Muscle of arm (tissue), 12 donors: ENCODE results near the gene ZNF281. TPM values are rescaled to one million over a fixed set of nuclear protein-coding genes. Genes with fewer than 3 reads are reported as not detected.
"Not testable (repeated sequence)": the region's sequence is repeated elsewhere in the genome, so short reads cannot be mapped to it uniquely, and the experiment has no call there.

Experiments
- DNase-seq: peaks from one replicate; pipeline ENCODE4 v3.0.0-alpha.2; 2013
- polyA plus RNA-seq, 12 donors: library from polyadenylated mRNA; unstranded; fragments of 120-200 nt; gene quantifications; one replicate each; pipeline ENCODE4 v1.2.1, GENCODE V29; 2013; ENCODE audit not compliant: insufficient read length in 12 of 12

ZNF281 gene
- polyA plus RNA-seq, 12 donors, result 10.9 to 16.2 (median 14.2) TPM; not detected in 1

DNA sequence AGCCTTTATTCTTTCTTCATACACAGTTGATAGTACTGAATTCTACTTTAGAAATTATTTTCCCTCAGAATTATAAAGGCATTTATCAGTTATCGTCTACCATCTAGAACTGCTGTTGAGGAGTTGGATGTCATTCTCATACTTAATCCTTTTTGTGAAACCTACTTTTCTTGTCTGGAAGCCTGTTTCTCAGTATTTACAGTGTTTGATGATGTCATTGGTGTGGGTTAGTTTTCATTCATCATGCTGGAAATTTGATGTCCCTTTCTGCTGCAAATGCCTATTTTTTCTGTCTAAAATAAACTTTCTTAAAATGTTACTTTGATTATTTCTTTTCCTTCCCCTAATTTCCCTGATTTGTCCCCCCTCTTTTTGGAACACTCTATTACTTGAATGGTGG is 22.8 kb upstream of the ZNF281 start:
- no peak for DNase-seq

DNA sequence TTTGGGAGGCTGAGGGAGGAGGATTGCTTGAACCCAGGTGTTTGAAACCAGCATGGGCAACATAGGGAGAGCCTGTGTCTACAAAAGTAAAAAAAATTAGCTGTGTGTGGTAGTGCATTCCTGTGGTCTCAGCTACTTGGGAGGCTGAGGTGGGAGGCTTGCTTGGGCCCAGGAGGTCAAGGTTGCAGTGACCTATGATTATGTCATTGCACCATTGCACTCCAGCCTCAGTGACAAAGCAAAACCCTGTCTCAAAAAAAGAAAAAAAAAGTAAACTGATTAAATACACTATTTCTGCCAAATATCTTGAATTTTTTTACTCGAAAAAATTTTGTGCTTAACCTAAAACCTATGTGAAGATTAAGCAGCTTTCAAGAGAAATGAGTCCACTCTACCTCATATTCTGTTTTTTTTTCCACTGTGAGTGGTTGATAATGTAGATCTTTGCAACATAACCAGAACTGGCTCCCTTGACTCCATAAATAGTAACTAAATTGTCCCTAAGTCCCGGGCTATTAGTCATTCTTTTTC is 19.4 kb upstream of the ZNF281 start:
- no peak for DNase-seq

DNA sequence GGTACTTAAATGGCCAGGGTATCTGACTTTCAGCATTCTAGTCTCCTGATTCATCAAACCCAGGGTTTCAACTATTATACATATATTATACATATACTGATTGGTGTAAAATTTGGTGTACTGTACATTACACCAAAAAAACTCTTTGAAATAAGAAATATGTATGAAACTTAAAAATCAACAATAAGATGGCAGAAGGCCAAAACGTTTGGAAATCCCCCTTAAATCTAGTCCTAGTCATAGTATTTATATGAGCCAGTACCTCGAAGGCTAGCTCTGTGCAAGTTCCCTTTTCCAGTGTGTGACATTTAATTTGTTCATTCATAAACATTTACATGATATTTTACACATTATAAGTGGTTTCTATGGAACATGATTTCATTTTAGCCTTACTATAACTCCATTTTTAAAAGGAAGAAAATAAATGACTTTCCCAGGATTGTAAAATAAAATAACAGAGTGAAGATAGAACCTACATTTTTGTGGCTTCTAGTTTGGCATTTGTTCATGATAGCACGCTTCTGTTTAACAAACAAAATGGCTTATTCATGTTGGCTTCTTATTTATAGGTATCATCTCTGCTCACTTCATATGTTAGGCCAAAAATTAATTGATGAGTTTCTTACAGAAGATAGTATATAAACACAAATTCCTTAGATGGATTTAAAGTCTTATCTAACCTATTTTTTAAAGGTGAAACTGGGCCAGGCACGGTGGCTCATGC is 18.8 kb upstream of the ZNF281 start:
- DNase-seq, result no peak

DNA sequence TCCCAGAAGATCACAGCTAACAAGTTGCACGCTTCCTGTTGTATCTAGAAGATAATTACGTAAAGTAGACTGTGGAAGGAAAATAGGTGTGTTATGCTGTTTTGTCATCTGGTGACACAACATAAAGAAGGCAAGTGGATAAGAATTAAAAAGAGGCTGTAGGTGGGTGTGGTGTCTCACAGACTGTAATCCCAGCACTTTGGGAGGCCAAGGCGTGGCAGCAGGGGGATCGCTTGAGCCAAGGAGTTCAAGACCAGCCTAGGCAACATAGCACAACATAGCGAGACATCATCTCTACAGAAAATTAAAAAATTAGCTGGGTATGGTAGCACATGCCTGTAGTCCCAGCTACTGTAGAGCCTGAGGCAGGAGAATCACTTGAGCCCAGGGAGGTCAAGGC is 17.9 kb upstream of the ZNF281 start:
- no peak for DNase-seq

DNA sequence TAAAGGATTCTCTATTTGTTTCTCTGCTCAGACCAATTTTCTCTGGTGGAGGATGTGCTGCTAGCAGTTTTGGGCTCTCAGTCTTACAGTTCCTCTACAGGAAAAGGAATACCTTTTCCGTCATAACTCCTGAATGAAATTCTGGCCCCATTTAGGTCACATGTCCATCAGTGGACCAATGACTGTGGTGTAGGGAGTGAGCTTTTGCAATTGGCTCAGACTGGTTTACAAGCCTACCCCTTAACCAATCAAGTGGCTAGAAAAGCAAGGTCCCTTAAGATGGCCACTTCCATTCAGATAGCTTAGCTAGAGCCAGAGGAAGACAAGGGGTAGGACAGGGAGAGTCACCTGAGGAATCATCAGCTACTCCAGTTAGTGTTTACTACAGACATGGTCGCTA is 16.4 kb upstream of the ZNF281 start:
- no peak for DNase-seq

DNA sequence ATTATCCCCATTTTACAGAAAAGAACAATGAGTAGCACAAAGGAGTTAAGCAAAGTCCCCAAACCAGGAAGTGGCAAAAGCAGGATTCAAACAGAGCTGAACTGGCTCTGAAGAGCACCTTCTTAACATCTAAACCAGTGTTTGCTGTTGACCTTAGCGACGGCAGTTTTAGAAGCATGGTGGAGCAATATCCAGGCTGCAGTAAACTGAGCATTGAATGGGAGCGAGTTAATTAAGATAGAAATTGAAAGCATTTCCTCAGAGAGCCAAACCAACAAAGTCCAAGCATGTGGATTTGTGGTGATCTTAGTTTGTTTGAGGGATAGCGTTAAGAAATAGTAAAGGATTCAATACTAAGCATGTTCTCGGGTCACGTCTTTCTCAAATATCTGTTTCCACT is 13.4 kb upstream of the ZNF281 start:
- DNase-seq, result no peak

DNA sequence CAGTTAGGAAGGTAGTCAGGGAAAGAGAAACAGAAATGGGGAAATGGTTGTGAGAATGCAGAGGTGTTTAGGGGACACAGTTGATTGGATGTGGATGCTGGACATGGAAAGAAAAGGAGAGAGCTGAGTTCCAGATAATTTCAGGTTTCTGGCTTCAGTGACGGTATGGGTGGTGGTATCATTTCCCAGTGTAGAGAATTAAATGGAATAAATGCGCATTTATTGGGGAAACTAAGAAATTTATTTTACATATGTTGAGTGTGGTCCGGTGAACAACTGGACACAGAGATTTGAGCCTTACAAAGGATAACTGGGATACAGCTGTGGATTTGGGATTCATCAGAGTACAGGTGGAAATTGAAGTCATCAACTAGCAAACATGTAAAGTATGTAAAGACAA is 12.4 kb upstream of the ZNF281 start:
- DNase-seq, result no peak

DNA sequence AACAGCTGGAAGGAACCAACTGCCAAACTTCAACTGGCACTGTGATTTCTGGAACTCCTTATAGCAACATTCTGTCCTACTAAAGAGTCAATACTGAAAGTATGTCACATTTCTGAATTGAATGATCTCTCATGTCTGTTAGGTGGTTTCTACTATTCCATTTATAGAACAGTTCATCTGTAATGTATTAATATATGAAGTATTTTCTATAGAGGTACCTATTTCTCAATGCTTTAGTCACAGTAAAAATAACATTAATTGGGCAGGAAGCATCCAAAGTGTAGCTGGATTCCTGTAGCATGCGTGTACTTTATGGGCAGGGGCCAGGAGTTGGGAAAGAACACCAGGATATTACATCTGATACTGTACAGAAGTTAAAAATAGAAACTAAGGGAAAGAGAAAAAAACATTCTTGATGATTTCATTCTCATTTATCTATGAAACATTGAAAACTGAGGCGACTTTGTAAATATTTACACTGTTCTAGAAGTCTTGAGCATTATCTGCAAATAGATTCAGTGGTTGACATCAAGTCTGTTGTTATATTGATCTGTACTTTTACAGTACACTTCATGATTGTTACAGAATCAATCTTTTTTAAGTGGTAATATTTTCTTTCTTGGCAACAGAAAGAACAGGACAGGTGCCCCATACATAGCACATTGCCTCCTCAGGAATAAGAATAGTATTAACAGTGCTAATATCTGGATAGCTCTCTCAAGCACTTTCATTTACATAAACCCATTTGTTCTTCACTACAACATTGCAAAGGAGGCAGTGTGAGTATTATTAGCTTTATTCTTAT is 6.2 kb upstream of the ZNF281 start:
- DNase-seq, result peak; percentile 74

DNA sequence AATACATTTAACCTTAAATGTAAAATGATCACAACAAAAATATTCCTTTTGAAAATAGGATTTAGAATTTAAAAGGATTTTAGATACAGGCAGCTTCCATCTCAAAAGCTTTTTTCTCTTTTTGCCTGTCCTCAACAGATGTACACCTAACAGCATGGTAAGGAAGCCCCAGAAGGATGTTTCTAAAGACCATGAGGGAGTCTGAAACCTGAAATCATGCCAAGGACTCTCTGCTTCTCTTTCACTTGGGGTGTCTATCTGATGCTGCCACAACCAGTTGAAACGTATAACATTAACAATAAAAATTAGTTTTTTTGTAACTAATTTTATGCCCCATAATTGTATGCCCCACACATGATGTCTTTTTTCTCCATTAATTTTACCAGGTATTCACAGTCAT is 5.4 kb upstream of the ZNF281 start:
- no peak for DNase-seq

DNA sequence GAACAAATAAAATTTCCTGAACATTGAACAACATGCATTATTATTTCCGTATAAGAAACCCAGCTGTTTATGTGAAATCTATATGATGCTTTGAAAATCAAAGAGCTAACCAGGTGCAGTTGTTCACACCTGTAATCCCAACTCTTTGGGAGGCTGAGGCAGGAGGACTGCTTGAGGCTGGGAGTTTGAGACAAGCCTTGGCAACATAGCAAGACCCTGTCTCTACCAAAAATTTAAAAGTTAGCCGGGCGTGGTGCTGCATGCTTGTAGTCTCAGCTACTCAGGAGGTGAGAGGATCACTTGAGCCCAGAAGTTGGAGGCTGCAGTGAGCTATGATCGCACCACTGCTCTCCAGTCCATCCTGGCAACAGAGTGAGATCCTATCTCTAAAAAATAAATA is 4.8 kb upstream of the ZNF281 start:
- no peak for DNase-seq

DNA sequence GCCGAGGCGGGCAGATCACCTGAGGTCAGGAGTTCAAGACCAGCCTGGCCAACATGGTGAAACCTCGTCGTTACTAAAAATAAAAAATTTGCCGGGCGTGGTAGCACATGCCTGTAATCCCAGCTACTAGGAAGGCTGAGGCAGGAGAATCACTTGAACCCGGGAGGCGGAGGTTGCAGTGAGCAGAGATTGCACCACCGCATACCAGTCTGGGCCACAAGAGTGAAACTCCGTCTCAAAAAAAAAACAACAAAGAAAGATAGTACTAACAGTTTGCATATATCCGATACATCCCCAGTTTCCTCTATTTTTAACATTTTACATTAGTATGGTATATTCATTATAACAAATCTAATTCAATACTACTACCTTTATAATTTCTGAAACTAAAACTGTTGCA is 3.9 kb upstream of the ZNF281 start:
- not testable (repeated sequence) for DNase-seq

DNA sequence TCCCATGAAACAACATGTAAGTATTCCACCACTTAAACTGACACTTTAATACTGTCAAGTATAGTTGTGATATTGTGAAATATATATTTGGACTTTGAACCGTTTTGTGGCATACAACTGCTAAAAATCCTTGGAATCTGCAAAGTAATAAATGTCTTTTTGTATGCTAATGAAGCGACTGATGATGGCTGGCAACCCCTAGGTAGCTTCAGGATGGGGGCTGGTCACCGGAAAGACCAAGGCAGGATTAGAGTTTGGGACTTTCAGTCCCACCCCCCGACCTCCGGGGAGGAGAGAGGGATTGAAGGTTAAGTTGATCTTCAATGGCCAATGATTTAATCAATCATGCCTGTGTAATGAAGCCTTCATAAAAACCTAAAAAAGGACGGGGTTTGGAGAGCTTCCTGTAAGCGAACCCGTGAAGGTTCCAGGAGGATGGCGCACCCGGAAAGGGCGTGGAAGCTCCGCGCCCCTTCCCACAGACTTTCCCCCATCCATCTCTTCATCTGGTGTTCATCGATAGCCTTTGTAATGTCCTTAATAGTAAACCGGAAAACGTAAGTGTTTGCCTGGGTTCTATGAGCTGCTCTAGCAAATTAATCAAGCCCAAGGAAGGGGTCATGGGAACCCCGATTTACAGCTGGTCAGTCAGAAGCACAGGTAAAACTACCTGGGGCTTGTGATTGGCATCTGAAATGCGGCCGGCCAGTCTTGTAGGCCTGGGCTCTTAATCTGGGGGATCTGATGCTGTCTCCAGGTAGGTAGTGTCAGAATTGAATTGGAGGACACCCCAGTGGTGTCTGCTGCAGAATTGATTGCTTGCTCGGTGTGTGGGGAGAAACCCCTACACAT is 1.8 kb upstream of the ZNF281 start:
- no peak for DNase-seq

DNA sequence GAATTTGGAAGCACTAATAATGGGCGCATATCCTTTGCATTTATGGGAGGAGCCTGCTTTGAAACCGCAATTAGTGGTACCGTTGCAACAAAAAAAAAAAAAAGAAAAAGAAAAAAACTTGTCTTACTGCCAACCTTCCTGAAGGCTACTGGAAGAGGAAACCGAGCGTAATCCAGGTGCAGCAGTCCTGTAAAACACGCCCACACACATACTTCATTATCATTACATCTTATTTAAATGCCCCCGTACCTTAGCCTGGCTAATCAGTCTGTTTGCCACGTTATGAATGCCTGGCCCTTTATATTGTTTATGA is 686 bp upstream of the ZNF281 start:
- DNase-seq, result no peak

DNA sequence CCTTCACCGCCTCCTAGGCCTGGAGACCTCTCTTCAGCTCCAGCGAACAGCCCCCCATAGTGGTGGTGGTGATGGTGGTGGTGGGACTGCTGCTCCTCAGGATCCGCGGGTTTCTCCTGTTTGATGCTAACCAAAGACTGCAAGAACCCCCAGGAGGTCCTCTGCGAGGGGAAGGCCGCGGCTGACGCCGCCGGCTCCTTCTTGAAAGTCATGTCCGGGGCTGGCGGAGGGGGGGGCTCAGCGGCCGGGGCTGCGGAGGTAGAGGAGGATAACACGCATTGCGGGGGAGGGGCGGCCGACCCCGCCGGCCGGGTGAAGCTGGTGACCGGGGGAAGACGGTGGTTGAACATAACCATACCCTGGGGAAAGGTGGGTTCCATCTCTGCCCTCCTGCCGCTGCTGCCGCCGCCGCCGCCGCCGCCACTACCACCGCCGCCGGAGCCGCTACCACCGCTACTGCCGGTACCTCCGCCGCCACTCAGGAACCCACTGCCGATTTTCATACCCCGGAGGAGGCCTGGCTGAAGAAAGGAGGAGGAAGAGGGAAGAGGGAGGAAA is 554 bp downstream of the ZNF281 start:
- peak; percentile 2 for DNase-seq

DNA sequence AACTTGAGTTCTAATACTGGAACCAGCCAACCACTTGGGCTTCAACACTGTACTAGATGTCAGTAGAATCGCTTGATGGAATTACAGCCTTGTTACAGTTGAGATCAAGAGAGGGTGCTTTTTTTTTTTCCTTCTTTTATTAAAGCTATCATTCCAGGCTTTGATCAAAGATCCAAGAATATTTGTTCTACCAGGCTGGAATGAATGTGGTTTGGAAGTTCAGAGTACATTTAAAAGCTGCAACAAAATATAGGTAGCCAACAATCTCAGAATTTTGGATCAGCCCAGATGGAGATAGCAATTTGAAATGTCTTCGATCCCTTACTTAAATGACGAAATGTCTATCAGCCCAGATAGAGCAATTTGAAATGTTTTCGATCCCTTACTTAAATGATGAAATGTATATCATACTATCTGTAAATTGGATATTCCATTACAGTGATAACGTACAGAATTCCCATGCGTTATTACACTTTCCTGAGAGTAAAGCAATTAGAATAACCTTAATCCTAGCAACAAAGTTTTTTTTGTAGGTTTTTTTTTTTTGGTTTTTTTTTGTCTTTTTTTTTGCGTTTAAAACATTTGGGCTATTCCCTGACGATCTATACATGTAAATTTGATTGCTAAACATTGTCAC is 3.6 kb downstream of the ZNF281 start:
- DNase-seq, result no peak

DNA sequence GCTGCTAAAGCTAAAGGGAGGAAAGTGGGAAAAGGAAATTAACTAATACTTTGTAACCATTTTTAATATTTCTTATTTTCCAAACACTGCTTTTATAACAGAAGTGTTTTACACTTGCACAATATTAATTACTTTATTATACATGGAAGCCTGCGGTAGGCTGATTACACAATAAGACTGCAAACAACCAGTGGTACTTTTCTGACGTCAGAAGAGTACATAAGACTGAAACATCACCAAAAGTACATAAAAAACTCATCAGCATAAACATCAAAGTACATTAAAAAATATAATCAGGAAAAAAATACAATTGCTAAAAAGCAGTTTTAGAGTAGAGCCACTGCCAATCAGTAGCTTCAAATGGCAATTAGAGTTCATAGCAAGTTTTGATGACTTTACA is 4.6 kb downstream of the ZNF281 start:
- no peak for DNase-seq

DNA sequence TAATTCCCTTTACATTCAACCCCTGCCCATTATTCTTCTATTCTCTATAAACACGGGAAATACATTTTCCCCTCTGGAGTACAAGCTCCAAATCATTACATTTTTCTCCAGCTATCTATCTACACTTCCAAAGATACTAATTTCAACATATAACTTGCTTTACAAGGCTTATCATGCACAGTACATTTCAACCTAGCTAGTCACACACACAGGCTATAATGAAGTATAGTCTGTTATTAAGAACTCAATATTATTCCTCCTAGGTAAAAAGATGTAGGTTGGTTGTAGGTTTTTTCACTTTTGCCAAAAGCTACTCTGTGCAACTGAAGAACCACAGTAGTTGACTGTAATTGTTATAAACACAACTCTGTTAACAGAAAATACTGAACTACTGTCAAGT is 8.1 kb downstream of the ZNF281 start:
- no peak for DNase-seq

DNA sequence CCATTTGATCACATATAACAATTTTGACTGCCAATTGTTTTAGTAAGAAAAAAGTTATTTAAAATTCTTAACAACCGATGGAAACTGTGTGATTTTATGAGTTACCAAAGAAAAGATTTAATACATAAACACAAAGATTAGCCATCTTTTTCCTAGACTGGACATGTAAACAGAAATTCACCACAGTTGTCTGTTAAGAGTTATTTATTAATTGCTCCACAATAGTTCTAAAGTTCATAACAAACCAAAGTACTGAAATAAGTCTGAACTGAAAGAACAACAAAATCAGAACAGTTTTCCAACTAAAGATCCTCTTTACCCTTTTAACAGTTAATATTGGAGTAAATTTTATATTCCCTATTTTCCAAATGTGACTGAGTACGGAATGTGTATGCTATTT is 8.6 kb downstream of the ZNF281 start:
- no peak for DNase-seq

DNA sequence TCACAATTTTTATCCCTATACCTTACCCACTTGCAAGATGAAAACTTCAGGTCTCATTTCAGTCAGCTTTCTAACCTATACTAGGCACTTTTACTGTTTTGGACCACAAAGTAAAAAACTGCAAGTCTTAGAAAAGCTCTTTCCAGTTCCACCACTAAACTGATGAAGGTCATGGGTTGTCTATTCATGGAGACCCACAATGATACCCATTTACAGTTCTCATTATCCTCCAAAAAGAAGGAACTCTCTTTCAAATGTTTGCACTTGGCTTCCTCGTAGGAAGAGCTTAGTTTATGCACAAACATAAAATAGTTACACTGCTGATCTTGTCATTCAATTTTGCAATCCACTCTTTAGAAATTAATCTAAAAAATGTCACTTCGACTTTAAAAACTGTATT is 9.3 kb downstream of the ZNF281 start:
- no peak for DNase-seq

DNA sequence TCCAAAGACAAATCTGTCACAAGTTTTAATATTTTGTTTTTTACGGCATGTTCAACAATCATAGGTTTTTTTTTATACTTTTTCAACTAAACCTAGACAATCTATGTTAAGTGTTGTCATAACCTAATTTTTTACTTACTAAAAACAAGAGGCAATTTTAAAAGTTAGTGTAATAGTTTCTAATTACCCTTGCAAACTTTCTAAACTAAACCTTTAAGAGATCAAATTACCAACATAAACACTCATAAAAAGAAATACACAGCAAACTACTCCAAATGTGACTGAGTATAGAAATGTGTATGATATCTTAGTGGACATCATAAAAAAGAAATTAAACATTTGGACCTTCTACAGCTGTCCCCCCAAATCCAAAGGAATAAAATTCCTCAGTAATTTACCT is 10.0 kb downstream of the ZNF281 start:
- no peak for DNase-seq

DNA sequence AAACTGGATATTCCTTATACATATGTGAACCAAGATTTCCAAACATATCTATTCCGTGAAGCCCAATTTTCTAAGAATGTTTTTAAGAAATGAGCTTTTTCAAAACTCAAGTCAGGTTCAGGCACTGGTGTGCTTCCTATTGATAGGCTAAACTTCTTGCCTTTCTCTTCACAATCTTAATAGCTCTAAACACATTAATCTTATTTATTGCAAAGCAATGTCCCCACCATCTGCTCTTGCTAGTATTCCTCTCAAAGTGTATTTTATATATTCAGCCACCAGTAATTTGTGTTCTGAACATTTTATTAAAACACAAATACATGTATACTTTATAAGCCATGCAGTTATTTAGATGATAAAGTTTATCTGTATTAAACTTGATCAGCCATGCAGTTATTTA is 11.5 kb downstream of the ZNF281 start:
- no peak for DNase-seq
